A673 (cell line): ENCODE results near the gene KLRD1. TPM values are rescaled to one million over a fixed set of nuclear protein-coding genes. Genes with fewer than 3 reads are reported as not detected.

Experiments
- BruUV-seq: library from RNA; stranded (reverse); fragments of 400-500 nt; replicated peaks from 2 replicates; lab custom pipeline; 2021; lab: Mats Ljungman, UMichigan
- CTCF ChIA-PET: fragments of 300-600 bp; sonication (Branson Sonifier 250); formaldehyde crosslinking; loops from one replicate; lab custom pipeline; 2022; ENCODE audit warnings: antibody characterized with exemption; lab: Charles Lee
- POLR2A ChIA-PET: fragments of 300-600 bp; sonication (Branson Sonifier 250); formaldehyde crosslinking; loops from one replicate; lab custom pipeline; 2022; ENCODE audit warnings: antibody characterized with exemption; ENCODE audit not compliant: low non-redundant PET; lab: Charles Lee
- DNase-seq: peaks from one replicate; pipeline ENCODE4 v3.0.0-alpha.2; 2015; ENCODE audit warnings: low spot score
- H3K27ac ChIP-seq: fragments of 200-600 bp; sonication (generic); 2 replicates; pipeline ENCODE4 v1.5.1; 2016; ENCODE audit warnings: mixed run types, low read depth, mild to moderate bottlenecking, mixed read lengths, antibody characterized with exemption, low read length; ENCODE audit not compliant: poor library complexity, severe bottlenecking
- H3K27me3 ChIP-seq: fragments of 200-600 bp; sonication (generic); replicated peaks from 2 replicates; pipeline ENCODE4 v1.6.1; 2017; ENCODE audit warnings: mixed run types, low read depth, mild to moderate bottlenecking, mixed read lengths, antibody characterized with exemption, low read length; ENCODE audit not compliant: insufficient read depth, poor library complexity
- H3K36me3 ChIP-seq: fragments of 200-600 bp; sonication (generic); 2 replicates; pipeline ENCODE4 v1.6.1; 2016; ENCODE audit warnings: mixed run types, mild to moderate bottlenecking, mixed read lengths, antibody characterized with exemption, low read length; ENCODE audit not compliant: insufficient read depth, poor library complexity, severe bottlenecking
- H3K4me1 ChIP-seq: fragments of 200-600 bp; sonication (generic); 2 replicates; pipeline ENCODE4 v1.6.1; 2017; ENCODE audit warnings: mixed run types, mild to moderate bottlenecking, mixed read lengths, antibody characterized with exemption, low read length; ENCODE audit not compliant: insufficient read depth, poor library complexity, severe bottlenecking
- H3K4me3 ChIP-seq: fragments of 200-600 bp; sonication (generic); 2 replicates; pipeline ENCODE4 v1.5.1; 2016; ENCODE audit warnings: low read depth, mixed run types, mild to moderate bottlenecking, mixed read lengths, low read length; ENCODE audit not compliant: poor library complexity, severe bottlenecking
- H3K9me3 ChIP-seq: fragments of 200-600 bp; sonication (generic); 2 replicates; pipeline ENCODE4 v1.6.1; 2016; ENCODE audit warnings: mixed run types, low read depth, mild to moderate bottlenecking, mixed read lengths, antibody characterized with exemption, low read length; ENCODE audit not compliant: poor library complexity, severe bottlenecking
- CTCF ChIP-seq: fragments of 300-800, 200-600 bp; sonication (generic); conservative IDR thresholded peaks from 2 replicates; pipeline ENCODE4 v1.5.1; 2017; ENCODE audit warnings: low read depth, mild to moderate bottlenecking, antibody characterized with exemption, low read length, moderate library complexity, mixed read lengths
- EZH2 ChIP-seq: fragments of 200-600 bp; sonication (generic); IDR thresholded peaks from 2 replicates; pipeline ENCODE4 v1.6.1; 2017; ENCODE audit warnings: borderline replicate concordance, low read depth, mild to moderate bottlenecking, mixed read lengths, antibody characterized with exemption, low read length; ENCODE audit not compliant: poor library complexity, severe bottlenecking
- intact Hi-C: fragments of 100-400 bp; cut with micrococcal nuclease; formaldehyde crosslinking; loops from one replicate; pipeline ENCODE4 v1.10.0; 2022; ENCODE audit not compliant: unreplicated experiment
- total RNA-seq: library from RNA; stranded (reverse); gene quantifications from 2 replicates; pipeline ENCODE4 v1.2.3, GENCODE V29; 2021

The KLRD1 gene
- total RNA-seq, 1 experiment from 2014 or later = 0.02 TPM

- Histone ChIP-seq H3K27ac (no peak overlapping the region), H3K4me3 (no peak overlapping the region), H3K36me3 (no peaks in the 10 kb centered on the region), H3K9me3 (no peaks in the 10 kb centered on the region), H3K4me1 (no peaks in the 10 kb centered on the region), H3K27me3 (no peaks in the 10 kb centered on the region)
- BruUV-seq = no TSS peak
- DNase-seq = no peak
- no peak for TF ChIP-seq EZH2
- no peak for TF ChIP-seq CTCF
- CTCF ChIA-PET = no interaction called here
- POLR2A ChIA-PET = no interaction called here
- intact Hi-C loops = no loop called here
Observed at GRCh38 chr12:10272467-10272866, 35.2 kb upstream of the KLRD1 start.

GRCh38 chr12:10276774-10277173, 30.9 kb upstream of the KLRD1 start:
- Histone ChIP-seq H3K36me3 (no peaks in the 10 kb centered on the region), H3K27ac (no peak overlapping the region), H3K27me3 (no peaks in the 10 kb centered on the region), H3K9me3 (no peaks in the 10 kb centered on the region), H3K4me3 (no peak overlapping the region), H3K4me1 (no peaks in the 10 kb centered on the region)
- TF ChIP-seq EZH2 (no peak), CTCF (no peak)
- ChIA-PET POLR2A (no interaction called here), CTCF (no interaction called here)
- no peak for DNase-seq
- no TSS peak for BruUV-seq
- intact Hi-C loops = no loop called here

GRCh38 chr12:10278104-10278503, 29.6 kb upstream of the KLRD1 start:
- no peaks in the 10 kb centered on the region for H3K9me3 ChIP-seq
- DNase-seq = no peak
- ChIA-PET POLR2A (no interaction called here), CTCF (no interaction called here)
- intact Hi-C loops = no loop called here
- H3K27ac ChIP-seq = no peak overlapping the region
- H3K4me3 ChIP-seq = no peak overlapping the region
- TF ChIP-seq EZH2 (no peak), CTCF (no peak)
- no peaks in the 10 kb centered on the region for H3K36me3 ChIP-seq
- H3K27me3 ChIP-seq = no peaks in the 10 kb centered on the region
- BruUV-seq = no TSS peak
- no peaks in the 10 kb centered on the region for H3K4me1 ChIP-seq
